Glomerular visceral epithelial cell (primary cell): Measurements from ENCODE around the gene UQCRH.
"Not testable (repeated sequence)": the region's sequence is repeated elsewhere in the genome, so short reads cannot be mapped to it uniquely, and the experiment has no call there.

Experiments
- DNase-seq: peaks from one replicate; pipeline ENCODE4 v3.0.0-alpha.2; 2016; ENCODE audit errors: extremely low spot score

UQCRH gene

DNA sequence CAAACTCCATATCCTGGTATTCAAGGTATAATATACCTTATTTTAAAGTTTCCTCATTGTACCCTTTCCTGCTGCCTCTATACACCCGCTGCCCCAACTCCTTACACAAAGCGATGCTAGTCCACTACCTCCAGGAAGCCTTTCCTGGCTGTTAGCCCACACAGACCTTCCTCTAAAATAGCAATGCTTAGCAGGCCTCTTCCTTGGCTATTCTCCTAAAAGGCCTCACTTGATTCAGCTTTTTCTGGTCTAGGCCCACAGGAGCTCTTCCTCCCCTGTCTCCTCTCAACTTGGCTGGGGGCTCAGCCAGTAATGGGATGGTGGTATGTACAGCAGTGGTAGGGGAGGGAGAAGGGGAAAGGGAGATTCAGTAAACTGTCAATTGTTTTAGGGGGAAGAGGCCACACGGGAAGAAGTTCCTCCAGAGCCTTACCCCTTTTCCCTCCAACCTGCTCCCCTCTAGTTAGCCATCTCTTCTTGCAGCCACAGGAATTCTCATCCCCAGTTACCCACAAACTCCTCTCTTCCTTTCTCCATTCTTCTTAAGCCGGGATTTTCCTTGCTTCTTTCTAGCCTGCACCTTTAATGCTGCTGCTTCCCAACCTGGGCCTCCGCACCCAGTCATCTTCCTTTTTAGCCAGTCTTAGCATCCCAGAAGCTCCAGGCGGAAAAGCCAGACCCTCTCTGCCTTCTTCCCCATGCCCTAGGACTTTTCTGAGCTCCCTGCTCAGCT is 2.7 kb upstream of the UQCRH start:
- DNase-seq = peak; percentile 24

DNA sequence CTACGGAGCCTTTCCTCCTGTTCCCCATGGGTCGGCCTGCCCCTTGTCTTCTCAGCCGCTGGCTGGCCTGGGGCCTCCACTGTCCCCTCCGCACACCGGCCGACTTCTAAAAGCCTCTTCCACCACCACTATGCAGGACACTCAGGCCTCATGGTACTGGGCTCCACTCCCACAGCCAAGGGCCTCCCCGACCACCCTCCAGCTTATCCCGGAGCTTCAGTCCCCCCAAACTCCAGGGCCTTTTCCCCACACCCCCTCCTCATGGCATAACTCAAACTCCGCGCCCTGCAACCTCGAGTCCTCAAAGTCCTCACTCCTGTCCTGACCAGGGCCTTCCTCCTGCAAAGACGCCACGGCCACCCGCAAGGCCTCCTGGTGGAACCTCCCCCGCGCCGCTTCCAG is 2.1 kb upstream of the UQCRH start:
- DNase-seq = peak; percentile 35

GRCh38 chr1:46301808-46302640 is 1.5 kb upstream of the UQCRH start:
- peak; percentile 57 for DNase-seq

DNA sequence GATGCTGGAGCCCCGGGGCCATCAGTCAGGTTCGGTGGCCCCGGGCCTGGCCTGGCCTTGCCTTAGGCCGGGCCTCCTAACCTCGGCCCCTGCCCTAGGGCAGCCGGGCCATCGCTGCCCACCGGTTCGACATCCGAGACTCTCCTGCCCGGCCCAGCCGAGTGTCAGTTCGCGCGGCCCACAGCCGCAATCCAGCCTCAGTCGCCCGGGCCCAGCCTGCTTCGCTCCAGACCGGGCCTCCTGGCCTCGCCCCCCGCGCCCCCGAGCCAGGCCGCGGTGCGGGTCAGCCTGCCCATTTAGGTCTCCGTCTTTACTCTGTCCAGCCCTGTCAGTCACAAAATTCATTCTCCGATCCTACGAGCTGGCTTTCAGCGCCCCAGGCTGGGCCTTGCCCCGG is 859 bp upstream of the UQCRH start:
- DNase-seq = peak; percentile 40

DNA sequence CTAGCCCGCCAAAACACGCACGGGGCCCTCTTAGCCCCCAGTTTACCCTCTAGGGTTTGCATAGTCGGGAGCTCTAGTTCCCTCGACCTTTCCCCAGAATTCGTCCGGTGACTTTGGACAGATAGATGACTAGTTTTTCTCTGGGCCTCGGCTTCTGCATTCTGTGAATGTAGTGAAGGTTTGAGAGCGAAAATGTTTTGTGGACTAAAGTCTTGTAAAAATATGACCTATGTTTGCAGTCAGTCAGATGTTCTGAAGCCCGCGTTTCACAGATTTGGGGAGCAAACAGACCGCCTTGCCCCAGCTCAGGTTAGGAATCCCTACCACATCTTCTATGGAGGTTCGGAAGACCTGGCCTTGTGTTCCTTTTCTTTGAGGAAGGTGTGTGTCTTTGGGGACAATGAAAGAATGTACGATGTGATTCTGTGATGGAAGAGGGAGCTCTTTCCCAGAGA is 401 bp downstream of the UQCRH start:
- no peak for DNase-seq

GRCh38 chr1:46306159-46306530 is 2.6 kb downstream of the UQCRH start:
- no peak for DNase-seq

GRCh38 chr1:46309401-46310159 is 6.1 kb downstream of the UQCRH start:
- DNase-seq = no peak

GRCh38 chr1:46310321-46310720 is 6.8 kb downstream of the UQCRH start:
- DNase-seq = no peak

DNA sequence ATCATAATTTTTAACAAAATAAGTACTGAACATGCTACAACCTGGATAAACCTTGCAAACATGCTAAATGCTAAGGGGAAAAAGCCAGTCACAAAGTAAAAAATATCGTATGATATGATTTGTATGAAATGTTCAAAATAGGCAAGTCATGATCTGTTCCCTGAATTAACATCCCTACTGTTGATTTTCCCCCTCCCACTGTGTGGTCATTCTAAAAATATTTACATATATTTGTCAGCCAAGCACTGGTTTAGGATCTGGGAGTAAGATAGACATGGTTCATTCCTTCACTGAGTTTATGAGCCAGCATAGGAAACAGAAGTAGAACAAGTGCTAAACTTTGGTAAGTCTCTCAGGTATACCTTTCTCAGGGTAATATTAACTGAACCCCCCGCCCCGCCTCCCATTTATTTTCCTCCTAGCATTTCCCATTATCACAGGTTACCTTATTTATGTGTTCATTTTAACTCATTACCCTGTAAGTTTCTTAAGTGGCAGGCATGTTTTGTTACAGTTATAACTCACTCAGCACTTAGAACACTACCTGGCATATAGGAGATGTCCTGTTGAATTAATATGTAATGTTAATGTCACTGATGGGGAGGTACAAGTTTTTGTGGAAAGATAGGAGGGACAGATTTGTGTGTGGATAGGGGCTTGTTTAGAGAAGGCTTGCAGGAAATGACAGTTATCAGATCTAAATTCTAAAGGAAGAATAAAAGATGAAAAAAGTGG is 12.3 kb downstream of the UQCRH start:
- DNase-seq = peak; percentile 18

DNA sequence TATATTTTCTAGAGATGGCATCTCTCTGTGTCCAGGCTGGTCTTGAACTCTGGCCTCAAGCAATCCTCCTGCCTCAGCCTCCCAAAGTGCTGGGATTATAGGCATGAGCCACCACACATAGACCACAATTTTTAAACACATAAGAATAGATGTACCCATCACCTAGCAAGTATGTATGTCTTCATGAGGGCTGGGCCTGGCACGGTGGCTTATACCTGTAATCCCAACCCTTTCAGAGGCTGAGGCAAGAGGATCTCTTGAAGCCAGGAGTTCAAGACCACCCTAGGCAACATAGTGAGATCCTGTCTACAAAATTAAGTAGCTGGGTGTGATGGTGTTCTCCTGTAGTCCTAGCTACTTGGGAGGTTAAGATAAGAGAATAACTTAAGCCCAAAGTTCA is 13.8 kb downstream of the UQCRH start:
- DNase-seq = no peak

- DNase-seq = not testable (repeated sequence)
Measured at GRCh38 chr1:46319301-46319700, 15.8 kb downstream of the UQCRH start.

DNA sequence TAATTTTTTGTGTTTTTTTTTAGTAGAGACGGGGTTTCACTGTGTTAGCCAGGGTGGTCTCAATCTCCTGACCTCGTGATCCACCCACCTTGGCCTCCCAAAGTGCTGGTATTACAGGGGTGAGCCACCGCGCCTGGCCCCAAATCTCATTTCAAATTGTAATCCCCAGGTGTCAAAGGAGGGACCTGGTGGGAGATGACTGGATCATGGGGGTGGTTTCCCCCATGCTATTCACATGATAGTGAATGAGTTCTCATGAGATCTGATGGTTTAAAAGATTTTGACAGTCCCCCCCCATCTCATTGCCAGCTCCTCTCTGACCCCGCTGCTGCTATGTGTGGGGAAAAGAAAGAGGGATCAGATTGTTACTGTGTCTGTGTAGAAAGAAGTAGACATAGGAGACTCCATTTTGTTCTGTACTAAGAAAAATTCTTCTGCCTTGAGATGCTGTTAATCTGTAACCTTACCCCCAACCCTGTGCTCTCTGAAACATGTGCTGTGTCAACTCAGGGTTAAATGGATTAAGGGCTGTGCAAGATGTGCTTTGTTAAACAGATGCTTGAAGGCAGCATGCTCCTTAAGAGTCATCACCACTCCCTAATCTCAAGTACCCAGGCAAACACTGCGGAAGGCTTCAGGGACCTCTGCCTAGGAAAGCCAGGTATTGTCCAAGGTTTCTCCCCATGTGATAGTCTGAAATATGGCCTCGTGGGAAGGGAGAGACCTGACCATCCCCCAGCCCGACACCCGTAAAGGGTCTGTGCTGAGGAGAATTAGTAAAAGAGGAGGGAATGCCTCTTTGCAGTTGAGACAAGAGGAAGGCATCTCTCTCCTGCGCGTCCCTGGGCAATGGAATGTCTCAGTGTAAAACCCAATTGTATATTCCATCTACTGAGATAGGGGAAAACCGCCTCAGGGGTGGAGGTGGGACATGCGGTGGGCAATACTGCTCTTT is 16.7 kb downstream of the UQCRH start:
- not testable (repeated sequence) for DNase-seq

DNA sequence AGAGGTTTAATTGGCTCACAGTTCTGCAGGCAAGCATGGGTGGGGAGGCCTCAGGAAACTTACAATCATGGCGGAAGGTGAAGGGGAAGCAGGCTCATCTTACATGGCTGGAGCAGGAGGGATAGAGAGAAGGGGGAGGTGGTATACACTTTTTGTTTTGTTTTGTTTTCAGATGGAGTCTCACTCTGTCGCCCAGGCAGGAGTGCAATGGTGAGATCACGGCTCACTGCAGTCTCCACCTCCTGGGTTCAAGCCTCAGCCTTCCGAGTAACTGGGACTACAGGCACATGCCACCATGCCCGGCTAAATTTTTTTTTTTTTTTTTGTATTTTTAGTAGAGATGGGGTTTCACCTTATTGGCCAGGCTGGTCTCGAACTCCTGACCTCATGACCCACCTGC is 18.7 kb downstream of the UQCRH start:
- not testable (repeated sequence) for DNase-seq

GRCh38 chr1:46325285-46326076 is 22.0 kb downstream of the UQCRH start:
- peak; percentile 50 for DNase-seq

GRCh38 chr1:46328182-46328581 is 24.7 kb downstream of the UQCRH start:
- DNase-seq = not testable (repeated sequence)

GRCh38 chr1:46329807-46330206 is 26.3 kb downstream of the UQCRH start:
- not testable (repeated sequence) for DNase-seq

DNA sequence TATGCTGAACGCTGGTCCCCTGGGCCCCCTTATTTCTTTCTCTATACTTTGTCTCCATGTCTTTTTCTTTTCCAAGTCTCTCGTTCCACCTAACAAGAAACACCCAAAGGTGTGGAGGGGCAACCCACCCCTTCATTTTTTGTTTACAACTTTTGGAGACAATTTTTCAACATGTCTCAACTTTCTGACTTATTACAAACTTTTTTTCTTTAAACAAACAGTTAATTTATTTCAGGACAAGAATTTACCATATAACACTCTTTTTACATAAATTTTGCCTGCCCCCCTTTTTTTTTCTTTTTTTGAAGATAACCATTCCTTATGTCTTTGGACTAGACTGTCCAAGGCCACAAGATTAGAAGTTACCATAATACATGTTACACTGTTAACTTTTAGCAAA is 26.9 kb downstream of the UQCRH start:
- not testable (repeated sequence) for DNase-seq

DNA sequence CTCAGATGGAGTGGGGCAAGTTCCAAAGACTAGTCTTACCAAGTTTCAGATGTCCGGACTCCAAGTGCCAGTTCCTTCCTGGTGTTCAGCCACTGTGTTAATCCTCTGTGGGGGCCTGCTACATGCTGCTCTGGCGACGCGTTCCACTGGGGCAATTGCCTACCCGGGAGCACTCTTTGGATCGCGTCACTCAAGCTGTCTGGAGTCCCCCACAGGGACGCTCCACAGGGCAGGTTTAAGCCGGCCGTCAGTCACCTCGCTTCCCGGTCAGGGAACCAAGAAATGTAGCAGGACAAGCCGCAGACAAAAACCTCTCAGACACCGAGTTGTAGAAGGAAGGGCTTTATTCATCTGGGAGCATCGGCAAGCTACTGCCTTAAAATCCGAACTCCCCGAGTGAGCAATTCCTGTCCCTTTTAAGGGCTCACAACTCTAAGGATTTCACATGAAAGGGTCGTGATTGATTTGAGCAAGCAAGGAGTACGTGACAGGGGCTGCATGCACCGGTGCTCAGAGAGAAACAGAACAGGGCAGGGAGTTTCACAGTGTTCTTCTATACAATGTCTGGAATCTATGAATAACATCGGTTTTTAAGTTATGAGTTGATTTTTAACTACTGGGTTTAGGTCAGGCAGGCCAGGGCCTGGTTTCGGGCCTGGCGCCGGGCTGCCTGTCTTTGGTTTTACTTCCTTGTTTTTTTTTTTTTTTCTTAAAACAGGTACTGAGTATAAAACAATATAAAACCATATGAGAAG is 28.5 kb downstream of the UQCRH start:
- peak; percentile 71 for DNase-seq
